GM10847 (cell line): ENCODE measurements around the gene SNTG2.

Experiments
- POLR2A ChIP-seq: IDR thresholded peaks from 2 replicates; pipeline ENCODE4 v1.6.1; 2011; ENCODE audit not compliant: insufficient read length; ENCODE audit errors: extremely low read depth

Gene SNTG2

GRCh38 chr2:1310202-1310601 lies 359.6 kb downstream of the SNTG2 start:
- TF ChIP-seq POLR2A = no peak

DNA sequence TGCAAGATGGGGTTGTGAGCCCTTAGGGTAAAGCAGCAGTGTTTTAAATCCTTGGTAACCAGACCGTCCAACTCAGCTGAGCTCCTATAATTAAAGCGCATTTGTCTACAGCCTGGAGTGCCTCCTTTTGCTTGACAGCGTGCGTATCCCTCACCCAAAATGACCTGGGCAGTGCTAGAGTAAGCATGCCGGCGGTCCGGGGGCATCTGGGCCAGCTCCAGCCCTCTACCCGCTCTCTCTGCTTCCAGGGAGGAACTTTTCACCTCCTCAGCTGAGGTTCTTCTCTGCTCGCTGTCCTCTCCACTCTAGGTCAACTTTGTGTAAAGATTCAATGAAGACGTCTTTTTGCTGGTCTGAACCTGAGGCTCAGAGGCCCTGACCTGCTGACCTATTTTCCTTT lies 360.2 kb downstream of the SNTG2 start:
- no peak for TF ChIP-seq POLR2A

GRCh38 chr2:1313240-1313924 lies 362.7 kb downstream of the SNTG2 start:
- TF ChIP-seq POLR2A = no peak

GRCh38 chr2:1314254-1314653 lies 363.6 kb downstream of the SNTG2 start:
- TF ChIP-seq POLR2A = no peak

GRCh38 chr2:1318366-1319009 lies 367.8 kb downstream of the SNTG2 start:
- no peak for TF ChIP-seq POLR2A

- no peak for TF ChIP-seq POLR2A
Measured at GRCh38 chr2:1319393-1319792, 368.7 kb downstream of the SNTG2 start.

- no peak for TF ChIP-seq POLR2A
Measured at GRCh38 chr2:1321321-1321720, 370.7 kb downstream of the SNTG2 start.

DNA sequence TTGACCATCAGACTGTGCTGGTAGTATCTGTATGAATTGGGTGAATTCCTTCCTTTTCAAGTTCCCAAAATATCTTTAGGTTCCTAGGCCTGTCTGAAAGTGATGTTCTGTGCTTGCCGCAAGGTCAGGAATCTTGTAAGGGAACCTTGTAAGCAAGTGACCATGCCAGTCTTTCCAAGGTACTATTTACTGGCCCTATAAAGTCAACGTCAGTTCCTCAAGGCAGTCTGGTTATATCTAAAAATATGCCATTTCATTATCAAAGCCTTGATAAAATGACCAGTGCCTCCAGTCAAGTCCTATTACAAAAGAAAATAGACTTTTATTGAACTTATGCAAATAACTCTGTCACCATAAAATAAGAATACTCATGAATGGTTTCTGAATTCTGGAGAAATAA lies 374.2 kb downstream of the SNTG2 start:
- no peak for TF ChIP-seq POLR2A

- no peak for TF ChIP-seq POLR2A
Measured at GRCh38 chr2:1328684-1329083, 378.0 kb downstream of the SNTG2 start.

DNA sequence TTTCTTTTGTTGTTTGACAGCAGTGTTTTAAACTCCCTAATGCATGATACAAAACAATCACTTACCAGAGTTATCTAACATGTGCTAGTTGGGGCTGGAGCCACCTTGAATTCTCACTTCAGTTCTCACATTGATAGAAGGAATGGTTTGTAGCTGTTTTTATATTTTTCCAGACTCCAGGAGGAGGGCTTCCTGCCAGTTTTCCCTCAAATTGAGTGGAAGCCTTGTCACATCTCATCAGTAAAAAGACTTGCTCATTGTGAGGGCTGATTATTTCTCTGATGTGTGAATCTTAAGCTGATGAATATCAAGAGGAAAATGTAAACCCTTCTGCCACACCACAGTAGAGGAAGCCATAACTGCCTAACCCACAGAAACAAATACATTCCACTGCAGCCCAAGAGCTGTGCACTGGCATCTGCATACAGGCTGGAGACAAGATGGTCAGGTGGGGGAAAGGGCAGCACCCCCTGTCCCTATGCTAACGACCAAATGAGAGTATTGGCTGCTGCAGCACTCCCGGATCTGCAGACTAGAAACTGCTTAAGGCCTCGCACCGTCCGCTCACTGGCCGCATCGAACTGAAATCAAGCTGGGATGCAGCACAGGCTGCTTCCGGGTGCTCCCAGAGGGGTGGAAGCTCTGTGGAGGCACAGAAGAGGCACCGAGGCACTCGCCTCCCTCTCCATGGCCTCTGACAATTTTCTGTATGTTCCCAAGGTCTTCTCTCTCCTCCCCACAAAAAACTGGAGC lies 388.9 kb downstream of the SNTG2 start:
- TF ChIP-seq POLR2A = no peak

GRCh38 chr2:1340141-1340512 lies 389.5 kb downstream of the SNTG2 start:
- no peak for TF ChIP-seq POLR2A

DNA sequence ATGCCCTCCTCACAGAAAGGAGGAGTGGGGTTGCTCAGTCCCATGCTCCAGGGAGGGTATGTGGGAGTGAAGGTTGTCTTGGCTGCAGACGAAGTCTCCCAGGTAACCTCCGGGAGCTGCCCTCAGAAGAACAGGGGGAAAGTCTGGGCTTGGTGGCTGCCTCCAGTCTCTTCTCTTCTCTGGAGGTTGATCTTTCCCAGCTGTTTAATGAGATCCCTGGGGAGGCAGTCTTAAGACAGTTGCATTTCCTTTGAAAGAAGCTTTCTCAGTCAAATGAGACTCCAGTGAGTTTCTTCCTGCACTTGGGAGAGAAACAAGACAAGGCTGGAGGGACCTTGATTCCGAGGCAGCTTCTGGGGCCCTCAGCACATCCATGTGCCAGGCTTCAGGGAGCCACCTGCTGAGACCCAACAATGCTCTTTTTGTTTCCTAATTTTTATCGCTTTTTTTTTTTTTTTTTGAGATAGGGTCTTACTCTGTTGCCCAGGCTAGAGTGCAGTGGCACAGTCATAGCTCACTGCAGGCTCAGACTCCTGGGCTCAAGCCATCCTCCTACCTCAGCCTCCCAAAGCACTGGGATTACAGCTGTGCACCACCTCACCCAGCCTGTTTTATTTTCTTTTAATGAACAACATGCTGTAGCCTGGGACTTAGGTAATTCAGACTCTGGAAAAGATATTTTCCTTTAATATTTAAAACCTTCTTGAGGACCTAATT lies 390.9 kb downstream of the SNTG2 start:
- no peak for TF ChIP-seq POLR2A

GRCh38 chr2:1348789-1349188 lies 398.1 kb downstream of the SNTG2 start:
- TF ChIP-seq POLR2A = no peak

- no peak for TF ChIP-seq POLR2A
Measured at GRCh38 chr2:1350111-1350510, 399.5 kb downstream of the SNTG2 start.

GRCh38 chr2:1353124-1353523 lies 402.5 kb downstream of the SNTG2 start:
- no peak for TF ChIP-seq POLR2A

DNA sequence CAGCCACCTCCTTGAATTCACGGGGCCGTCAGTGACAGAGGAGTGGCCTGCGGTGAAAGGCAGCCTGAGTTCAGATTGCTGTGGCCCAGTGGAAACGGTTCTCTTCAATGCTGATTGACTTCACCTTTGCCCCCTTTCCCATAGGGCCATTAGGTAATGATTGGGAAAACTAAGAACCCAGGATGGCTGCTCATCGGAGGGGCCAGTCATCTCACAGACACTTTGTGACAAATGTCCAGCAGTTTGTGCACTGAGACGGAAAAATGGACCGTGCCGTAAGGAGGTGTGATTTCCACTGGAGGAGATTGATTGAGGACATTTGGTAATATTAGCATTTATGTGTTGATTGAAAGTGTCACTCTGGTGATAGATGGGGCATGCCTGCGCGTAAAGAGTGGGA lies 402.9 kb downstream of the SNTG2 start:
- TF ChIP-seq POLR2A = no peak
